NCI-H345 (cell line): ENCODE data around the gene TRABD2A.
A peak's percentile ranks its signal among the peaks of the same experiment; 100 is the strongest.

Source experiments
- DNase-seq: peaks from one replicate; lab custom pipeline; 2025; lab: John Stamatoyannopoulos, UW

TRABD2A gene

GRCh38 chr2:84904717-84905174 is 23.9 kb upstream of the TRABD2A start:
- DNase-seq, result peak; percentile 12

- DNase-seq, result no peak
Observed at GRCh38 chr2:84904151-84904550, 23.3 kb upstream of the TRABD2A start.

GRCh38 chr2:84902526-84902925 is 21.6 kb upstream of the TRABD2A start:
- DNase-seq, result no peak

DNA sequence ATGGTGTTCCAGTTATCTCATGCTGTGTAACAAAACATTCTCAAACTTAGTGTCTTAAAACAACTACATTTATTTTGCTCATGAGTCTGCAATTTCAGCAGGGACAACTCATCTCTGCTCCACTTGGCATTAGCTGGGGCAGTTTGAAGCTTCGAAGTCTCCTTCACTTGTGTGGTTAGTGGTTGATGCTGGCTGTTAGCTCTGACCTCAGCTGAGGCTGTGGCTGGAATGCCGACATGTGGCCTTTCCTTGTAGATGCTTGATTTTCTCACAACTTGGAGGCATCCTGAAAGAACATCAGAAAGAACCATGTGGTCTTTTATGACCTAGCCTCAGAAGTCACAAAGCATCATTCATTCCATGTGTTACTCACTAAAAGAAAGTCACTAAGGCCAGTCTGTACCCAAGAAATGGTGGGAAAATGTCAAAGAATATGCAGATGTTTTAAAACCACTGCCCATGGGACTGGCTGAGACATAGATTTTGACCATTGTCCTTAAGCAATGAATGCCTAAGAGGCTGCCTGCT is 20.8 kb upstream of the TRABD2A start:
- DNase-seq, result no peak

GRCh38 chr2:84900971-84901370 is 20.1 kb upstream of the TRABD2A start:
- DNase-seq, result no peak

DNA sequence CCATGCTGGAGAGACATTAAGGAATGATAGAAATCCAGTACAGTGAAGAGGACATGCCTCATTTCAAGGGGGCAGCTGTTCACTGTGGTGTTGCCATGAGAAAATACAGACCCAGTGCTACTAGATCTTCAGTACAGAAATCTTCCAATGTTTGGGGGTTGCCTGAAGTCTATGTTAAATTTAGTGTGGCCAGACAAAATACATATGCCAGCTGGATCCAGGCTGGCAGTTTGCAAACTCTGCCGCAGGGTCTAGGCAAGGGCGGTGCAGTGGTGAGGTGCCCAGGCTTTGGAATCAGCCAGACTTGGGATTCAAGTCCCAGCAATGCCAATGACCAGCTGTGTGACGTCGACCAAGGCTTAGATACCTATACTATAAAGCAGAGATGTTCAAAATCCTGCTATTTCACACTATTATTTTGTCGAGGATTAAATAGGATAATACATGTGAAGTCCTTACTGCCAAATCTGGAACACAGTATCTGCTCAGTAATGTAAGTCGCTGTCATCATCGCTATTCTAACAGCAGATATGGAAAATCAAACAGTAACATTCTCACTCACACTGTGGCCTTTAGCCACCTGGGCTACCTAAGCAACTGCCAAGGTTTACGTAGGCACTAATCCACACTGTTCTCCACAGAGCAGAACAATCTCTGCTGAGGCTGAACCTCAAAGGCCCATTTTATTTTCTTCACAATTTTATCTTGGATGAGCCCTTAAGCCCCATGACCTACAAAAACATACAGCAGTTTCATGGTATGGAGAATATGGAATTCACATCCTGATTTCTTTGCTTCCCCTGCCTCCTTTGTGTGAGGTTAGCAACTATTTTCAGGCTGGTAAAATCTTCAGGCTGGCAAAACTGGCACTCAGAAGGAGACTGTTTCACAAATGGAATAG is 18.7 kb upstream of the TRABD2A start:
- no peak for DNase-seq

DNA sequence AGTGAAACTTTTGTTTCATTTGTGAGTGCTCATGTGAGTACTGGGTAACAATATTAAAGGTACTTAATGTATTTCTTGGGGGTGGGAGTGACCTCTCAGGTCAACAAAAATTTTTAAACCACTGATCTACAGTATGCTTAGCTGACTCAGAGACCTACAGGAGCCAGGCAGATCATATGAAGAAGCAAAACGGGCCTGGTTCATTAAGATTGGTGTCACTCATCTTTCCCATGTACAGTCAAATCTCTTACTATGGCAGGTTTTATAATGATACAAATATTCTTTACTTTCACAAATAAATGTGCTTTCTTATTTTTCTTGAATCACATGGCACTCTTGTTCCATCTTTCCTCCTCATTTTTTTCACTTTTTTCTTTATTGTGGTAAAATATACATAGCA is 16.9 kb upstream of the TRABD2A start:
- no peak for DNase-seq

DNA sequence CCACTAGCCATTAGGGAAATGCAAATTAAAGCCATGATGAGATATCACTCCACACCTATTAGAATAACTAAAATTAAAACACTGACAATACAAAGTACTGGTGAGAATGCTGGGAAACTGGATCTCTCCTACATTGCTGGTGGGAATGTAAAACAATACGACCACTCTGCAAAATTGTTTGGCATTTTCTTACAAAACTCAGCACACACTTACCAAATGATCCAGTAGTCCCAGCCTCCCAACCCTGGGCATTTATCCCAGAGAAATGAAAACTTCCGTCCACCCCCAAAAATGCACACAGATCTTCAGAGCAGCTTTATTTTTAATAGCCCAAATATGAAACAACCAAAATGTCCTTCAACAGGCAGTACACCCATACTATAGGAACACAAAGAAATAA is 15.7 kb upstream of the TRABD2A start:
- DNase-seq, result no peak

DNA sequence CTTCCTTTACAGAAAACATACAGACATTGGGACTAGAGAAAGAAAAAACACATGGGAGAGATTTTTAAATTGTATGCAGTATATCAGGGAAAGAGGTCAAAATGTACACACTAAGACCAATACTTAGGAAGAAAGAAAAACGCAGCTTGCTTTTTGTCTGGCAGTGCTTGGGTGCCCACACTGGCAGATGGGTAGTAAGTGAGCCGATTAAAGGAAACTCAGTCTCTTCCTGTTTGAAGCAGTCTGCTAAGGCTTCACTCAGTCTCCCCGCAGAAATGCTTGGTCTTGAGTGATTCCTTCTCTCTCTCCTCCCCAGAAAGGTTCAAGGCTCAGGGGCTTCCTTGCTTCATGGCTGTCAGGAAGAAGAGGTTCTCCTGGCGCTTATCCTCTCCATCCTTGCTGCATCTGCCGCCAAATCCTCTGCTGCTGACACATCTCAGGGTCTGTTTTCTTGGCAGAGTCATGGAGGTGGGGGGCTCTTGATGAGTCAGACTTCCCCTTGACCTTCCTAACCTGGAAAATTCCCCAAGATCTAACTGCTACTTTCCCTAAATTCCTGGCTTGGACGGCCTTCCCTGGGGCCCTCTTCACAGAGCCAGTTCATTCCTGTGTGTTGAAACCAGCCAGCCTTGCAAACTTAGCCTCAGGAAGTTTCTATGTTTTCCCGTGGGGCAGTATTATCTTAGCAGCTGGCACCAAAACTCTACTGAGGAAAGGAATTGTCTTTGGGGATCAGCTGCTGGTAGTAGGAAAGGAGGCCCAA is 14.1 kb upstream of the TRABD2A start:
- DNase-seq, result no peak

DNA sequence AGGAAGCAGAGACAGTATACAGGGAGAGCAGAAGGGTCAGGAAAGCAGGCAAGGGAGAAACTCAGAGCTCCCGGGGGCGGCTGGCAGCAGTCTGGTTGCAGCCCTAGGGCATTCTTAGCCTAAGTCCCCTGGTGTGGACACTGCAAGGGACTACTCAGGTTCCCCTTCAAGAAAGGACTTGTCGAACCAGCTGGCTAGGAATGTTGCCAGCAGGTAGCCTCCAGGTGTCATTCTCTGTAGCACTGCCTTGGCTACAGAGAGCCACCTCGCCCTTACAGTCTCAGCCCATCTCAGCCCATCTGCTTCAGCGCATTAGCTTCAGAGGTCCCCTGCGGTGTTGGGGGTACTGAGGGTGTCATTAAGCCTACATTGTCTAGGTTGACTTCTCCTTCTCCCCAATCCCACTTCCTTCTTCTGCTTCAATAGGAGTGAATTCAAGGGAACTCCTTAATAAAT is 13.3 kb upstream of the TRABD2A start:
- DNase-seq, result peak; percentile 55

DNA sequence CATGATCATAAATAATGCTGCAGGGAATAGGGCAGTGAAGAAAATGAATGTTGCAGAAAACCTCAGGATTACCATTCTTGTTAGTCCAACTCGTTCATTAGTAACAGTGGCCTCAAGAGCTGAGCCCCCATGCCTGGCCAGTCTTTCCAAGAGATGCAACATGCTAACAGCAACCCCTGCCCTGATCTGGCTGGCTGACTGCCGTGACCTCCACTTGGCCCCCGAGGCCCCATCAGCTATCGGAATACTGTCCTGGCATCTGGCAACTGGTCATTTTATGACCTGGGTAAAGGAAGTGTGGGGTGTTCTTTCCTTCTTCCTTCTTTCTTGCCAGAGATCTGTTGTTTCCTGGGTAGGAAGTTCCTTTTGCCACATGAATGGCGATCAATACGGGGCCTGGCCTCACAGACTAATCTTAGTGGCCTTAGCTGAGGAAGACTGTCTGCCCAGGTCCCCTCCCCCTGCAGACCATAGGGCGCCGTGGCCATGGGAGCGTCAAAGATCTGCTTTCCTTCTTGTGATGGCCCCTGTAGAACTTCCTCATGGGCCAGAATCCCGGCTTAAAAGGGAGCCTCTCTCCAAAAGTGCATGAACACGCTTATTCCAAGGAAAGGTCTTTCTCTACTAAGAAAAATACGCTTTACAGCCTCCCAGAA is 10.6 kb upstream of the TRABD2A start:
- DNase-seq, result no peak

DNA sequence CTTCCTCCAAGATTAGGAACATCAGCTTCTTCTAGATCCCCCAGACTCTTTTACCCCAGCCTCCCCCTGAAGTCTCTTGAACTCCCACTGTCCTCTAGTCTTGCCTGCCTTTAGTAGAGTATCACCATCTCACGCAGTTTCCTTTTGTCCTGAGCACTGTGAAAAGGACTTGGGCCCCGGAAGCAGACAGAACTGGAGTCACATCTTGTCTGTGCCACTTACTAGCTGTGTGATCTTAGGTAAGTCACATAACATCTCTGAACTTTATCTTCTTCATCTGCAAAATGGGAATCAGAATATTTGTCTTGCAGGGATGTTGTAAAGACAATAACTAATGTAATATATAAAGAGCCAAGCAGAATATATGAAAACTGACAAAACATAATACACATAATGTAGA is 8.4 kb upstream of the TRABD2A start:
- DNase-seq, result no peak

- no peak for DNase-seq
Observed at GRCh38 chr2:84888401-84889276, 7.8 kb upstream of the TRABD2A start.

DNA sequence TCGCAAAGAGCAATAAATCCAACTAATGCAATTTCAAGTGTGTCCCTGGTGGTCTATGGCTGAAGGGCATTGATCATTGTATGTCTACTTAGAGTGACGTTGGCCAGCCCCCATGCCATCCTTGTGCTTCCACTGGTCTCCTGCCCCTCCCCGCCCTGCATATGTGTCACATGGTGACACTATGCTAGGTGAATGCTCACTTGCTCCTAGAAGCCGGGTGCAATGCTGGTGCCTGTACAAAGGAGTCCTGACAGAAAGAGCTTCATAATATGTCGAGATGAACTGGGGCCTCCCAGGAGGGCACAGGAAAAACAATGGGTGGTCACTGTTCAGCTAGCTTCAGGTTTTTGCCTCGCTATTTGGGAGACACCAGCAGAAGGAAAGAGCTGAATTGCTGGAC is 5.9 kb upstream of the TRABD2A start:
- no peak for DNase-seq

GRCh38 chr2:84885111-84885510 is 4.2 kb upstream of the TRABD2A start:
- no peak for DNase-seq

DNA sequence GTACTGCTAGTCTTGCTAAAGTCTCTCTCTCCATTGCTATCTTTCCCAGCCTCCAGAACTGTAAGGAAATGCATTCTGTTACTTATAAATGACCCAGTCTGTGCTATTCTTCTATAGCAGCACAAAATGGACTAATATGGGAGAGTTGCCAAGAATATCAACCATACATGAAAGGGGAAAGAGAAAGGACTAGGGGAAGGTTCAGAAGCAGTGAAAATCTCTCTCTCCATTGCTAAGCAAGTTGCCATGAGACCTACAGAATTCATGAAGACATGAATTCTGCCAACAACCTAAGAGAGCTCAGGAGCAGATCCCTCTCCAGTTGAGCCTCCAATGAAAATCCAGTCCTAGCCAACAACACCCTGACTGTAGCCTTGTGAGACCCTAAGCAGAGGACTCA is 3.6 kb upstream of the TRABD2A start:
- DNase-seq, result no peak

DNA sequence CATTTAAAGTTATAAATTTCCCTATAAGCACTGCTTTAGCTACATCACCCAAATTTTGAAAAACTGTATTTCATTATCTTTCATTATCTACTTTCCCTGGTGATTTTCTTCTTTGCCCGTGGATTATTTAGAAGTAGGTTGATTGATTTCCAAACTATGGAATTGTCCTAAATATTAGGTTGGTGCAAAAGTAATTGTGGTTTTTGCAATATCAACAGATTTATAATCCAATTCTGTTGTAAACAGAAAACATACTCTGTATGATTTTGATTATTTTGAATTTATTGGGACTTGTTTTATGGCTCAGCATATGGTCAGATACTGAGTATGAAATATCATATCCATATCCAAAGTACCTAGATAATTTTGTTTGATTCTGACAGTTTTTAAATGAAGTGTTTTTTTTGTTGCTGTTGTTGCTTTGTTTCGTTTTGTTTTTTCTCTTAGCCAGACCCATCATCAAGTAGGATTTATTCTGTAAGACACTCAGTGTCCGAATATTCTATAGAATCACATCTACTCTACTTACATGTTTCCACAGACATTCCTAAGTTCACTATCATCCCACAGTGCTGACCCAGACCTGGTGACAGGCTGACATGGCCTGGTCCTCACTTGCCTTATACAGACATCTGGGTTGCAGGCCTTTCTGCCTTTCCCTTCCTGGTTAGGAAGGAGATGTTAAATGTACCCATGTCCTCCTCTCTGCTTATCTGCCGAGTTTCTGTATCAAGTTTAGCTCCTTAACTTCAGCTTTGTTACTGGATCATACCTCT is 2.1 kb upstream of the TRABD2A start:
- no peak for DNase-seq

DNA sequence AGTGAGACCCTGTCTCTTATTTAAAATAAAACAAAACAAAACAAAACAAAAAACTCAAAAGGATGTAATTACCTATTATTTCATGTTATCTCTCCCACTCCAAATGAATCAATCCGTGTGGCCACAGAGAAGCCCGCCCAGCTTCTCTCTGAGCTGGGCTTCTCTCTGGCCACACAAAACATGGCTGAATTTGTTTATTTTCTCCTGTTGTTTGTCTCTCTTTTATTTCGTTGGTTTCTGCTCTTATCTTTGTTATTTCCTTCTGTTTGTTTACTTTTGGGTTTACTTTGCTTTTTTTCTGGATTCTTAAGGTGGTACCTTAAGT is 1.5 kb upstream of the TRABD2A start:
- DNase-seq, result no peak

DNA sequence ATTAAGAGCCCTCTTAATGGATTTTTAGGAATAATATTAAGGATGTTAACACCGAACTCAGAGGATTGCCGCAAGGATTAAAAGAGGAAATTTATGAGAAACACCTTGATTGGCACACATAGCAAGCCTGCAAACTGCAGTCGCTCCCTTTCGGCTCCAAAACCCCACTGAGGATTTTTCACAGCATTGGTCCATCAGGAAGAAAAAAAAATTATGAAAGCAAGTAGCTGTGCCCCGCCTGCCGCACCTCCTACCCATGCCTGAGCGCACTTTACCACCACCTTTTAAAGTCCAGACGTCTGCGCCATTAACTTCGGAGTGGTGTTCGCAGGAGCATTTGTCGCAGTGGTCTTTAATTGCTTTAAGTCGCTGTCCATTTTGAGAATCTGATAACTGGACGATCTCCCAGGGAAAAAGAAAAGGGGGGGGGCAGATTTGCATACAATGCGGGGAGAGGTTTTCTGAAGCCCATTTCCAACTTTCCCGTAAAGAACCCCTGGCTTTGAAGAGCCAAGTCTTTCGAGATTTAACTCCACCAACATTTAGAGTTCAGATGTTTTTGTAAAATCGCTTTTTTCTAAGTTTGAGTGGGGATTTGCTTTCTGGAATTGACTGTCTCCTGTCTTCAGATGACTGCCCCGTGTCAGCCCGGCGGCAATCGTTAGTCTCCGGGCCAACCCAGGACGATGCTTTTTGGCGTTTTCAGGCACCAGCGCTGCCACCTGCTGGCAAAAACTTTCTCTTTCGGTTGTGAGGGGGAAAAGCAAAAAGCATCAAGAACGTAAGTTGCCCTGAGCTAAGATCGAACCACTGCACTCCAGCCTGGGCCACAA is 913 bp upstream of the TRABD2A start:
- peak; percentile 78 for DNase-seq

- no peak for DNase-seq
Observed at GRCh38 chr2:84880395-84880644, 564 bp downstream of the TRABD2A start.
